IgD-negative memory B cell (primary cell): ENCODE data around the gene KATNAL2. TPM values are rescaled to one million over a fixed set of nuclear protein-coding genes. Genes with fewer than 3 reads are reported as not detected.

Source experiments
- H3K27ac Mint-ChIP-seq, 3 donors: one replicate each; pipeline ENCODE4 v1.8.0; 2020 to 2022; ENCODE audit warnings: mild to moderate bottlenecking in 3 of 3, mixed read lengths in 3 of 3, moderate library complexity in 1 of 3
- H3K27me3 Mint-ChIP-seq: one replicate; pipeline ENCODE4 v1.8.0; 2021; ENCODE audit warnings: mixed read lengths
- H3K36me3 Mint-ChIP-seq: one replicate; pipeline ENCODE4 v1.8.0; 2020; ENCODE audit warnings: mild to moderate bottlenecking, mixed read lengths
- H3K4me1 Mint-ChIP-seq, 3 donors: one replicate each; pipeline ENCODE4 v1.8.0; 2020 to 2022; ENCODE audit warnings: mixed read lengths in 3 of 3, mild to moderate bottlenecking in 1 of 3
- H3K4me3 Mint-ChIP-seq, 4 donors: one replicate each; pipeline ENCODE4 v1.8.0; 2020 to 2022; ENCODE audit warnings: mild to moderate bottlenecking in 4 of 4, mixed read lengths in 4 of 4, moderate library complexity in 3 of 4
- H3K9me3 Mint-ChIP-seq, 3 donors: one replicate each; pipeline ENCODE4 v1.8.0; 2020 to 2021; ENCODE audit warnings: mixed read lengths in 3 of 3, mild to moderate bottlenecking in 1 of 3
- polyA plus RNA-seq: library from polyadenylated mRNA; unstranded; fragments of 300-500 nt; fragmentation: Illumina TruSeq; gene quantifications from one replicate; pipeline ENCODE4 v1.2.3, GENCODE V29; 2021

The KATNAL2 gene
- polyA plus RNA-seq, 1 donor from 2014 or later: 0.59 TPM

- Mint-ChIP-seq H3K27me3 (no peaks in the 10 kb centered on the region), H3K27ac (no peak overlapping the region), H3K4me3 (no peak overlapping the region), H3K4me1 (peaks cover 8 to 26% (median 24%) of the 10 kb centered on the region in 3 donors), H3K36me3 (peaks cover 10% of the 10 kb centered on the region), H3K9me3 (peaks cover 0 to 2% (median 0%) of the 10 kb centered on the region in 3 donors)
Measured at GRCh38 chr18:46910856-46911255, 6.5 kb upstream of the KATNAL2 start.

GRCh38 chr18:46915800-46916550 lies 1.4 kb upstream of the KATNAL2 start:
- Mint-ChIP-seq H3K9me3 (peaks cover 0 to 2% (median 0%) of the 10 kb centered on the region in 3 donors), H3K27ac (peak overlapping the region; percentile 69 to 91 (median 87)), H3K36me3 (no peaks in the 10 kb centered on the region), H3K4me1 (peaks cover 12 to 37% (median 28%) of the 10 kb centered on the region in 3 donors), H3K27me3 (no peaks in the 10 kb centered on the region), H3K4me3 (peak overlapping the region; percentile 87 to 99 (median 96))

GRCh38 chr18:46916551-46917107 lies 773 bp upstream of the KATNAL2 start:
- H3K36me3 Mint-ChIP-seq: no peaks in the 10 kb centered on the region
- peaks cover 12 to 37% (median 28%) of the 10 kb centered on the region in 3 donors for H3K4me1 Mint-ChIP-seq
- H3K9me3 Mint-ChIP-seq: peaks cover 0 to 2% (median 0%) of the 10 kb centered on the region in 3 donors
- H3K4me3 Mint-ChIP-seq: peak overlapping the region; percentile 87 to 99 (median 96)
- peak overlapping the region; percentile 69 to 91 (median 87) for H3K27ac Mint-ChIP-seq
- no peaks in the 10 kb centered on the region for H3K27me3 Mint-ChIP-seq

- H3K27ac Mint-ChIP-seq: peak overlapping the region; percentile 63 to 80 (median 73)
- peaks cover 0 to 2% (median 0%) of the 10 kb centered on the region in 3 donors for H3K9me3 Mint-ChIP-seq
- H3K4me3 Mint-ChIP-seq: peak overlapping the region; percentile 89 to 99 (median 94)
- no peaks in the 10 kb centered on the region for H3K27me3 Mint-ChIP-seq
- H3K36me3 Mint-ChIP-seq: no peaks in the 10 kb centered on the region
- H3K4me1 Mint-ChIP-seq: peaks cover 12 to 36% (median 22%) of the 10 kb centered on the region in 3 donors
Measured at GRCh38 chr18:46917803-46918600, 600 bp downstream of the KATNAL2 start.

GRCh38 chr18:46920067-46920466 lies 2.7 kb downstream of the KATNAL2 start:
- H3K9me3 Mint-ChIP-seq: peaks cover 0 to 4% (median 4%) of the 10 kb centered on the region in 3 donors
- H3K27ac Mint-ChIP-seq: peak overlapping the region in 1 of 3 donors; percentile 8
- peaks cover 2% of the 10 kb centered on the region for H3K36me3 Mint-ChIP-seq
- H3K4me1 Mint-ChIP-seq: peaks cover 8 to 24% (median 15%) of the 10 kb centered on the region in 3 donors
- H3K4me3 Mint-ChIP-seq: peak overlapping the region in 2 of 4 donors; percentile 20 to 70
- H3K27me3 Mint-ChIP-seq: no peaks in the 10 kb centered on the region

GRCh38 chr18:46920653-46921052 lies 3.3 kb downstream of the KATNAL2 start:
- Mint-ChIP-seq H3K9me3 (peaks cover 0 to 4% (median 4%) of the 10 kb centered on the region in 3 donors), H3K27me3 (no peaks in the 10 kb centered on the region), H3K27ac (peak overlapping the region in 1 of 3 donors; percentile 8), H3K4me3 (peak overlapping the region in 1 of 4 donors; percentile 70), H3K4me1 (peaks cover 8 to 19% (median 10%) of the 10 kb centered on the region in 3 donors), H3K36me3 (peaks cover 2% of the 10 kb centered on the region)

- H3K27ac Mint-ChIP-seq: peak overlapping the region in 1 of 3 donors; percentile 62
- H3K9me3 Mint-ChIP-seq: no peaks in the 10 kb centered on the region
- H3K4me3 Mint-ChIP-seq: no peak overlapping the region
- H3K4me1 Mint-ChIP-seq: peaks cover 0 to 1% (median 0%) of the 10 kb centered on the region in 3 donors
- no peaks in the 10 kb centered on the region for H3K36me3 Mint-ChIP-seq
- H3K27me3 Mint-ChIP-seq: no peaks in the 10 kb centered on the region
Measured at GRCh38 chr18:46939337-46939963, 22.0 kb downstream of the KATNAL2 start.

GRCh38 chr18:46939998-46940571 lies 22.7 kb downstream of the KATNAL2 start:
- H3K4me1 Mint-ChIP-seq: no peaks in the 10 kb centered on the region
- no peaks in the 10 kb centered on the region for H3K36me3 Mint-ChIP-seq
- no peaks in the 10 kb centered on the region for H3K9me3 Mint-ChIP-seq
- no peaks in the 10 kb centered on the region for H3K27me3 Mint-ChIP-seq
- H3K27ac Mint-ChIP-seq: no peak overlapping the region
- no peak overlapping the region for H3K4me3 Mint-ChIP-seq

- no peaks in the 10 kb centered on the region for H3K36me3 Mint-ChIP-seq
- no peaks in the 10 kb centered on the region for H3K9me3 Mint-ChIP-seq
- H3K27me3 Mint-ChIP-seq: no peaks in the 10 kb centered on the region
- H3K4me1 Mint-ChIP-seq: no peaks in the 10 kb centered on the region
- H3K27ac Mint-ChIP-seq: no peak overlapping the region
- H3K4me3 Mint-ChIP-seq: no peak overlapping the region
Measured at GRCh38 chr18:46942646-46943045, 25.2 kb downstream of the KATNAL2 start.

GRCh38 chr18:46946656-46947282 lies 29.4 kb downstream of the KATNAL2 start:
- Mint-ChIP-seq H3K9me3 (no peaks in the 10 kb centered on the region), H3K4me3 (no peak overlapping the region), H3K27ac (no peak overlapping the region), H3K4me1 (no peaks in the 10 kb centered on the region), H3K27me3 (no peaks in the 10 kb centered on the region), H3K36me3 (peaks cover 3% of the 10 kb centered on the region)

GRCh38 chr18:46950064-46950656 lies 32.8 kb downstream of the KATNAL2 start:
- Mint-ChIP-seq H3K36me3 (peaks cover 3% of the 10 kb centered on the region), H3K9me3 (no peaks in the 10 kb centered on the region), H3K4me1 (no peaks in the 10 kb centered on the region), H3K4me3 (no peak overlapping the region), H3K27me3 (no peaks in the 10 kb centered on the region), H3K27ac (no peak overlapping the region)

GRCh38 chr18:46953195-46953594 lies 35.8 kb downstream of the KATNAL2 start:
- Mint-ChIP-seq H3K4me3 (no peak overlapping the region), H3K9me3 (no peaks in the 10 kb centered on the region), H3K4me1 (no peaks in the 10 kb centered on the region), H3K27me3 (no peaks in the 10 kb centered on the region), H3K27ac (no peak overlapping the region), H3K36me3 (peaks cover 3% of the 10 kb centered on the region)

- Mint-ChIP-seq H3K9me3 (peaks cover 0 to 5% (median 2%) of the 10 kb centered on the region in 3 donors), H3K4me3 (no peak overlapping the region), H3K27me3 (no peaks in the 10 kb centered on the region), H3K36me3 (no peaks in the 10 kb centered on the region), H3K27ac (no peak overlapping the region), H3K4me1 (no peaks in the 10 kb centered on the region)
Measured at GRCh38 chr18:46958209-46958608, 40.8 kb downstream of the KATNAL2 start.
